KMS-11 (cell line): ENCODE results near the gene SLFN11.

Experiments used
- H2AFZ ChIP-seq: fragments of 200-600 bp; sonication (generic); 2 replicates; pipeline ENCODE4 v1.6.1; 2016; ENCODE audit warnings: antibody characterized with exemption, mixed run types, low read depth
- H3K27ac ChIP-seq: fragments of 200-600 bp; sonication (generic); 2 replicates; pipeline ENCODE4 v1.6.1; 2016; ENCODE audit warnings: mild to moderate bottlenecking, mixed run types
- H3K27me3 ChIP-seq: fragments of 200-600 bp; sonication (generic); 2 replicates; pipeline ENCODE4 v1.6.1; 2017; ENCODE audit warnings: mild to moderate bottlenecking, low read depth, mixed run types, moderate library complexity; ENCODE audit not compliant: insufficient read depth
- H3K36me3 ChIP-seq: fragments of 200-600 bp; sonication (generic); 2 replicates; pipeline ENCODE4 v1.6.1; 2017; ENCODE audit warnings: mild to moderate bottlenecking, mixed run types; ENCODE audit not compliant: insufficient read depth
- H3K4me1 ChIP-seq: fragments of 200-600 bp; sonication (generic); 2 replicates; pipeline ENCODE4 v1.6.1; 2016; ENCODE audit warnings: mild to moderate bottlenecking, low read depth, mixed run types; ENCODE audit not compliant: poor library complexity, severe bottlenecking
- H3K4me2 ChIP-seq: fragments of 200-600 bp; sonication (generic); 2 replicates; pipeline ENCODE4 v1.7.0; 2016; ENCODE audit warnings: mild to moderate bottlenecking, mixed run types
- H3K4me3 ChIP-seq: fragments of 200-600 bp; sonication (generic); IDR thresholded peaks from 2 replicates; pipeline ENCODE4 v1.6.1; 2017; ENCODE audit warnings: low read depth, low read length, mixed read lengths; ENCODE audit not compliant: insufficient read depth
- H3K79me2 ChIP-seq: fragments of 200-600 bp; sonication (generic); 2 replicates; pipeline ENCODE4 v1.6.1; 2016; ENCODE audit warnings: low read depth, mixed run types; ENCODE audit not compliant: insufficient read depth
- H3K9ac ChIP-seq: fragments of 200-600 bp; sonication (generic); 2 replicates; pipeline ENCODE4 v1.6.1; 2016; ENCODE audit warnings: mild to moderate bottlenecking, mixed run types
- H4K20me1 ChIP-seq: fragments of 200-600 bp; sonication (generic); 2 replicates; pipeline ENCODE4 v1.6.1; 2016; ENCODE audit warnings: mild to moderate bottlenecking, mixed run types; ENCODE audit not compliant: insufficient read depth
- CTCF ChIP-seq: fragments of 200-600 bp; sonication (generic); conservative IDR thresholded peaks from 2 replicates; pipeline ENCODE4 v1.6.1; 2017; ENCODE audit warnings: low read depth, mild to moderate bottlenecking, antibody characterized with exemption, low read length, moderate library complexity, mixed read lengths

Gene SLFN11

GRCh38 chr17:35376245-35376644 is 2.8 kb upstream of the SLFN11 start:
- H2AFZ ChIP-seq = no peak overlapping the region
- H3K9ac ChIP-seq = no peak overlapping the region
- peaks cover 9% of the 10 kb centered on the region for H3K4me1 ChIP-seq
- H3K27ac ChIP-seq = no peak overlapping the region
- no peak overlapping the region for H3K4me3 ChIP-seq
- no peaks in the 10 kb centered on the region for H3K79me2 ChIP-seq
- no peaks in the 10 kb centered on the region for H4K20me1 ChIP-seq
- no peak for TF ChIP-seq CTCF
- no peaks in the 10 kb centered on the region for H3K36me3 ChIP-seq
- H3K4me2 ChIP-seq = no peak overlapping the region
- no peaks in the 10 kb centered on the region for H3K27me3 ChIP-seq

- Histone ChIP-seq H3K79me2 (no peaks in the 10 kb centered on the region), H3K4me2 (no peak overlapping the region), H2AFZ (no peak overlapping the region), H3K4me3 (no peak overlapping the region), H4K20me1 (no peaks in the 10 kb centered on the region), H3K36me3 (no peaks in the 10 kb centered on the region), H3K9ac (no peak overlapping the region), H3K27ac (no peak overlapping the region), H3K27me3 (no peaks in the 10 kb centered on the region), H3K4me1 (peaks cover 9% of the 10 kb centered on the region)
- TF ChIP-seq CTCF = no peak
Measured at GRCh38 chr17:35374766-35375344, 1.4 kb upstream of the SLFN11 start.

GRCh38 chr17:35373984-35374765 is 754 bp upstream of the SLFN11 start:
- peak overlapping the region; percentile 23; the same call in 1 of the 2 replicates for H3K9ac ChIP-seq
- no peak overlapping the region for H3K4me3 ChIP-seq
- H4K20me1 ChIP-seq = no peaks in the 10 kb centered on the region
- H3K27me3 ChIP-seq = no peaks in the 10 kb centered on the region
- H3K4me1 ChIP-seq = peaks cover 12% of the 10 kb centered on the region
- H3K36me3 ChIP-seq = no peaks in the 10 kb centered on the region
- no peak overlapping the region for H3K27ac ChIP-seq
- H3K79me2 ChIP-seq = no peaks in the 10 kb centered on the region
- no peak for TF ChIP-seq CTCF
- peak overlapping the region; percentile 67; the same call in 1 of the 2 replicates for H2AFZ ChIP-seq
- H3K4me2 ChIP-seq = no peak overlapping the region

GRCh38 chr17:35372846-35373533 is 431 bp downstream of the SLFN11 start:
- H4K20me1 ChIP-seq = no peaks in the 10 kb centered on the region
- TF ChIP-seq CTCF = no peak
- H3K4me3 ChIP-seq = no peak overlapping the region
- peak overlapping the region; percentile 41; the same call in 1 of the 2 replicates for H3K9ac ChIP-seq
- no peaks in the 10 kb centered on the region for H3K27me3 ChIP-seq
- H3K4me1 ChIP-seq = peaks cover 24% of the 10 kb centered on the region
- no peaks in the 10 kb centered on the region for H3K79me2 ChIP-seq
- H3K4me2 ChIP-seq = peak overlapping the region; percentile 71
- no peaks in the 10 kb centered on the region for H3K36me3 ChIP-seq
- H3K27ac ChIP-seq = peak overlapping the region; percentile 28; the same call in 1 of the 2 replicates
- H2AFZ ChIP-seq = peak overlapping the region; percentile 67
